WTC11 (cell line): Measurements from ENCODE around the gene PMP22.

Source experiments
- ETV6 ChIP-seq: sonication (generic); formaldehyde crosslinking; IDR thresholded peaks from 2 replicates; pipeline ENCODE4 v1.8.1; 2022; ENCODE audit warnings: mild to moderate bottlenecking, missing genetic modification reagents
- NFE2L1 ChIP-seq: sonication (generic); formaldehyde crosslinking; IDR thresholded peaks from 2 replicates; pipeline ENCODE4 v1.8.1; 2023; ENCODE audit warnings: missing genetic modification reagents
- TEAD4 ChIP-seq: sonication (generic); formaldehyde crosslinking; IDR thresholded peaks from 2 replicates; pipeline ENCODE4 v1.8.0; 2022; ENCODE audit warnings: mild to moderate bottlenecking, missing genetic modification reagents
- TF ChIP-seq, protein P1 (sequence below): sonication (generic); formaldehyde crosslinking; IDR thresholded peaks from 2 replicates; pipeline ENCODE4 v1.8.0; 2023; ENCODE audit warnings: mild to moderate bottlenecking, missing genetic modification reagents
- TF ChIP-seq, protein P2 (sequence below): fragments of 200-600 bp; IDR thresholded peaks from 2 replicates; pipeline ENCODE4 v1.8.0; 2022; ENCODE audit warnings: antibody characterized with exemption
- TF ChIP-seq, protein P3 (sequence below): sonication (generic); formaldehyde crosslinking; conservative IDR thresholded peaks from 2 replicates; pipeline ENCODE4 v1.8.1; 2022; ENCODE audit warnings: mild to moderate bottlenecking, missing genetic modification reagents

DNA sequence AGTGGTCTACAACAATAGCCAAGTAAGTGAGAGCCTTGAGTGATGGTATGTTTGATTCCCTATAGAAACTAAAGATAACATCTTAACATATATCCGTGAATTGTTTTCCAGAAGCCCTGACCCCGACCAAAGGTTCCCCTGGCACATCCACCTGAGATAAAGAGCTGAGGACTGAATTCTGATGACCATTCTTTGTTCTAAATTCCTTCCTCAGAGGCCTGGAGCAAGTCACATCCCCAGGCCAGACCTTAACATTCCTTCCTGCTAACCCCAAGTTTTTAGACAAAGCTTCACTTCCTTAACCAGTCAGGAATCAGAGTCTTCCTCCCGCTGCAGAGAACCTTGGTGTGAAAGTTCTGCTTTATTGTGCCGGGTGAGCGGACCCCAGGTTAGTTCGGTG lies 83.3 kb downstream of the PMP22 start:
- TF ChIP-seq NFE2L1 (CRISPR knock-in tag), result no peak
- TF ChIP-seq, protein P1, sequence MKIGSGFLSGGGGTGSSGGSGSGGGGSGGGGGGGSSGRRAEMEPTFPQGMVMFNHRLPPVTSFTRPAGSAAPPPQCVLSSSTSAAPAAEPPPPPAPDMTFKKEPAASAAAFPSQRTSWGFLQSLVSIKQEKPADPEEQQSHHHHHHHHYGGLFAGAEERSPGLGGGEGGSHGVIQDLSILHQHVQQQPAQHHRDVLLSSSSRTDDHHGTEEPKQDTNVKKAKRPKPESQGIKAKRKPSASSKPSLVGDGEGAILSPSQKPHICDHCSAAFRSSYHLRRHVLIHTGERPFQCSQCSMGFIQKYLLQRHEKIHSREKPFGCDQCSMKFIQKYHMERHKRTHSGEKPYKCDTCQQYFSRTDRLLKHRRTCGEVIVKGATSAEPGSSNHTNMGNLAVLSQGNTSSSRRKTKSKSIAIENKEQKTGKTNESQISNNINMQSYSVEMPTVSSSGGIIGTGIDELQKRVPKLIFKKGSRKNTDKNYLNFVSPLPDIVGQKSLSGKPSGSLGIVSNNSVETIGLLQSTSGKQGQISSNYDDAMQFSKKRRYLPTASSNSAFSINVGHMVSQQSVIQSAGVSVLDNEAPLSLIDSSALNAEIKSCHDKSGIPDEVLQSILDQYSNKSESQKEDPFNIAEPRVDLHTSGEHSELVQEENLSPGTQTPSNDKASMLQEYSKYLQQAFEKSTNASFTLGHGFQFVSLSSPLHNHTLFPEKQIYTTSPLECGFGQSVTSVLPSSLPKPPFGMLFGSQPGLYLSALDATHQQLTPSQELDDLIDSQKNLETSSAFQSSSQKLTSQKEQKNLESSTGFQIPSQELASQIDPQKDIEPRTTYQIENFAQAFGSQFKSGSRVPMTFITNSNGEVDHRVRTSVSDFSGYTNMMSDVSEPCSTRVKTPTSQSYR, result no peak
- TF ChIP-seq, protein P2, sequence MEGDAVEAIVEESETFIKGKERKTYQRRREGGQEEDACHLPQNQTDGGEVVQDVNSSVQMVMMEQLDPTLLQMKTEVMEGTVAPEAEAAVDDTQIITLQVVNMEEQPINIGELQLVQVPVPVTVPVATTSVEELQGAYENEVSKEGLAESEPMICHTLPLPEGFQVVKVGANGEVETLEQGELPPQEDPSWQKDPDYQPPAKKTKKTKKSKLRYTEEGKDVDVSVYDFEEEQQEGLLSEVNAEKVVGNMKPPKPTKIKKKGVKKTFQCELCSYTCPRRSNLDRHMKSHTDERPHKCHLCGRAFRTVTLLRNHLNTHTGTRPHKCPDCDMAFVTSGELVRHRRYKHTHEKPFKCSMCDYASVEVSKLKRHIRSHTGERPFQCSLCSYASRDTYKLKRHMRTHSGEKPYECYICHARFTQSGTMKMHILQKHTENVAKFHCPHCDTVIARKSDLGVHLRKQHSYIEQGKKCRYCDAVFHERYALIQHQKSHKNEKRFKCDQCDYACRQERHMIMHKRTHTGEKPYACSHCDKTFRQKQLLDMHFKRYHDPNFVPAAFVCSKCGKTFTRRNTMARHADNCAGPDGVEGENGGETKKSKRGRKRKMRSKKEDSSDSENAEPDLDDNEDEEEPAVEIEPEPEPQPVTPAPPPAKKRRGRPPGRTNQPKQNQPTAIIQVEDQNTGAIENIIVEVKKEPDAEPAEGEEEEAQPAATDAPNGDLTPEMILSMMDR, result no peak
- TF ChIP-seq TEAD4, result no peak
- TF ChIP-seq, protein P3, sequence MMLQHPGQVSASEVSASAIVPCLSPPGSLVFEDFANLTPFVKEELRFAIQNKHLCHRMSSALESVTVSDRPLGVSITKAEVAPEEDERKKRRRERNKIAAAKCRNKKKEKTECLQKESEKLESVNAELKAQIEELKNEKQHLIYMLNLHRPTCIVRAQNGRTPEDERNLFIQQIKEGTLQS (CRISPR knock-in tag), result no peak
- TF ChIP-seq ETV6 (CRISPR knock-in tag), result no peak
